CD4-positive, CD25-positive, alpha-beta regulatory T cell (primary cell): ENCODE results near the gene CAMK1D. TPM values are rescaled to one million over a fixed set of nuclear protein-coding genes. Genes with fewer than 3 reads are reported as not detected.

Source experiments
- ATAC-seq, 2 donors: fragments of 150-1000 bp; cut with Tn5 transposase; one replicate each; pipeline ENCODE4 v1.10.0; 2021; ENCODE audit warnings: low read depth in 2 of 2, moderate number of reproducible peaks in 2 of 2, moderate library complexity in 1 of 2
- DNase-seq, 3 donors: peaks; one replicate each; pipeline versions ENCODE4 v3.0.0 to v3.0.0-alpha.2; 2012 to 2022; ENCODE audit warnings: mixed read lengths in 1 of 3
- H3K27ac ChIP-seq: one replicate; pipeline ENCODE4 v1.7.0; 2013; ENCODE audit warnings: mild to moderate bottlenecking, low read length; ENCODE audit not compliant: insufficient read depth, poor library complexity, severe bottlenecking
- H3K27me3 ChIP-seq: one replicate; pipeline ENCODE4 v1.7.0; 2013; ENCODE audit warnings: low read length; ENCODE audit not compliant: control insufficient read depth, insufficient read depth
- H3K36me3 ChIP-seq: one replicate; pipeline ENCODE4 v1.7.0; 2013; ENCODE audit warnings: mild to moderate bottlenecking, low read length, moderate library complexity; ENCODE audit not compliant: control insufficient read depth, insufficient read depth
- H3K4me1 ChIP-seq: 2 replicates; pipeline ENCODE4 v1.7.0; 2013; ENCODE audit warnings: mild to moderate bottlenecking, low read length; ENCODE audit not compliant: insufficient read depth, control insufficient read depth, poor library complexity, severe bottlenecking
- H3K4me3 ChIP-seq: one replicate; pipeline ENCODE4 v1.7.0; 2013; ENCODE audit warnings: low read depth, mild to moderate bottlenecking, low read length, moderate library complexity
- H3K9me3 ChIP-seq, 2 experiments: 1 replicate in 1 of 2; 2 replicates in 1 of 2; pipeline ENCODE4 v1.7.0; 2013; ENCODE audit warnings: low read length in 2 of 2, mild to moderate bottlenecking in 1 of 2, moderate library complexity in 1 of 2; ENCODE audit not compliant: control insufficient read depth in 2 of 2
- H3K27ac Mint-ChIP-seq, 3 donors: one replicate each; pipeline ENCODE4 v1.8.0; 2020 to 2022; ENCODE audit warnings: mild to moderate bottlenecking in 3 of 3, mixed read lengths in 3 of 3, moderate library complexity in 2 of 3
- H3K27me3 Mint-ChIP-seq: one replicate; pipeline ENCODE4 v1.8.0; 2022; ENCODE audit warnings: mild to moderate bottlenecking, mixed read lengths
- H3K36me3 Mint-ChIP-seq: one replicate; pipeline ENCODE4 v1.8.0; 2020; ENCODE audit warnings: mixed read lengths
- H3K4me1 Mint-ChIP-seq, 4 donors: one replicate each; pipeline ENCODE4 v1.8.0; 2020 to 2022; ENCODE audit warnings: mixed read lengths in 4 of 4, mild to moderate bottlenecking in 1 of 4
- H3K4me3 Mint-ChIP-seq, 4 donors: one replicate each; pipeline ENCODE4 v1.8.0; 2020 to 2022; ENCODE audit warnings: mild to moderate bottlenecking in 4 of 4, mixed read lengths in 4 of 4, moderate library complexity in 3 of 4
- H3K9me3 Mint-ChIP-seq, 7 donors: one replicate each; pipeline ENCODE4 v1.8.0; 2020 to 2022; ENCODE audit warnings: mixed read lengths in 7 of 7, mild to moderate bottlenecking in 3 of 7, moderate library complexity in 2 of 7
- polyA plus RNA-seq, 4 donors: library from polyadenylated mRNA; unstranded; fragments of 300-500 nt; fragmentation: Illumina TruSeq; gene quantifications; one replicate each; pipeline ENCODE4 v1.2.3, GENCODE V29; 2021
- total RNA-seq: library from RNA; stranded (reverse); gene quantifications from one replicate; pipeline ENCODE4 v1.2.3, GENCODE V29; 2022

CAMK1D gene
- total and polyA plus RNA-seq, 5 donors from 2014 or later = 4.4 to 25.3 (median 5.2) TPM

GRCh38 chr10:12396567-12396966 lies 47.2 kb downstream of the CAMK1D start:
- Mint-ChIP-seq H3K4me1 (peaks cover 0 to 19% (median 12%) of the 10 kb centered on the region in 4 donors), H3K4me3 (no peak overlapping the region), H3K36me3 (peaks cover 3% of the 10 kb centered on the region), H3K27ac (peak overlapping the region in 1 of 3 donors; percentile 33), H3K9me3 (peaks cover 0 to 3% (median 0%) of the 10 kb centered on the region in 7 donors), H3K27me3 (no peaks in the 10 kb centered on the region)
- Histone ChIP-seq H3K36me3 (no peaks in the 10 kb centered on the region), H3K4me1 (no peaks in the 10 kb centered on the region), H3K9me3 (no peaks in the 10 kb centered on the region), H3K4me3 (no peak overlapping the region), H3K27me3 (no peaks in the 10 kb centered on the region), H3K27ac (no peak overlapping the region)
- ATAC-seq (no peak), DNase-seq (no peak)

- Histone ChIP-seq H3K36me3 (no peaks in the 10 kb centered on the region), H3K4me3 (no peak overlapping the region), H3K9me3 (no peaks in the 10 kb centered on the region), H3K4me1 (no peaks in the 10 kb centered on the region), H3K27ac (no peak overlapping the region), H3K27me3 (no peaks in the 10 kb centered on the region)
- Mint-ChIP-seq H3K27me3 (no peaks in the 10 kb centered on the region), H3K4me3 (no peak overlapping the region), H3K4me1 (peaks cover 0 to 17% (median 13%) of the 10 kb centered on the region in 4 donors), H3K9me3 (peaks cover 0 to 3% (median 0%) of the 10 kb centered on the region in 7 donors), H3K36me3 (peaks cover 3% of the 10 kb centered on the region), H3K27ac (peak overlapping the region in 1 of 3 donors; percentile 33)
- ATAC-seq = no peak
- DNase-seq = no peak
These were observed 48.0 kb downstream of the CAMK1D start for GRCh38 chr10:12397147-12397896.

GRCh38 chr10:12397941-12398340 lies 48.6 kb downstream of the CAMK1D start:
- DNase-seq (no peak), ATAC-seq (no peak)
- no peaks in the 10 kb centered on the region for H3K9me3 ChIP-seq
- H3K27ac ChIP-seq = no peak overlapping the region
- no peaks in the 10 kb centered on the region for H3K36me3 ChIP-seq
- H3K9me3 Mint-ChIP-seq = peaks cover 0 to 3% (median 0%) of the 10 kb centered on the region in 7 donors
- H3K27ac Mint-ChIP-seq = peak overlapping the region in 1 of 3 donors; percentile 33
- H3K27me3 Mint-ChIP-seq = no peaks in the 10 kb centered on the region
- H3K4me1 ChIP-seq = no peaks in the 10 kb centered on the region
- peaks cover 3% of the 10 kb centered on the region for H3K36me3 Mint-ChIP-seq
- no peak overlapping the region for H3K4me3 Mint-ChIP-seq
- no peaks in the 10 kb centered on the region for H3K27me3 ChIP-seq
- H3K4me1 Mint-ChIP-seq = peaks cover 0 to 21% (median 12%) of the 10 kb centered on the region in 4 donors
- no peak overlapping the region for H3K4me3 ChIP-seq

DNA sequence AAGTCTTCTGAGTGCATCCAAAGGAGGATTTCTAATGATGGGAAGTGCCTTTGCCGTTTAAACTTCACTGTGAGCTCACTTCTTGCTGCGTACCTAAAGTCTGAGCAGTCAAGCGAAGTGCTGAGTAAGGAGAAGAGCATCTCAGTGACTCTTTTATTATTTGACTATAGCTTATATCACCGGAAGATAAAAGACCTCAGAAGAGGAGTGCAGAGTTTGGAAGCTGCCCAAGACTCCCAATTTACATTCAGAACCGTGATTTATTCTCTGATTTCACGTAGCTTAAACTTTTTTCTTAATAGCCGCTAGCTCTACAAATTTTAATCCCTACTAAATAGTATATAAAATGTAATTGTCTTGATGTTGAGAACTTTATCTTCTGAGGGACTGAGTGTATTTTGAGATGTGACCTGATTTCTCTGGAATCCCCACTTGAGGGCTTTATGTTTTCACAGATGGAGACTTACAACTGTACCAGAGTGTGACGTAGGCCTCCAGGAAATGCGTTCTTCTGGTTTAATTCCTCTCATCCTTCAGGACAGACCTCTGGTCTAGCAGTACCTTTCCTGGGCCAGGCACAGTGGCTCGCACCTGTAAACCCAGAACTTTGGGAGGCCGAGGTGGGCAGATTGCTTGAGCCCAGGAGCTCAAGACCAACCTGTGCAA lies 51.1 kb downstream of the CAMK1D start:
- Histone ChIP-seq H3K4me1 (no peaks in the 10 kb centered on the region), H3K36me3 (no peaks in the 10 kb centered on the region), H3K27ac (no peak overlapping the region), H3K9me3 (no peaks in the 10 kb centered on the region), H3K27me3 (no peaks in the 10 kb centered on the region), H3K4me3 (no peak overlapping the region)
- ATAC-seq (no peak), DNase-seq (no peak)
- Mint-ChIP-seq H3K9me3 (peaks cover 0 to 3% (median 0%) of the 10 kb centered on the region in 7 donors), H3K27ac (no peak overlapping the region), H3K4me3 (no peak overlapping the region), H3K4me1 (peaks cover 0 to 23% (median 14%) of the 10 kb centered on the region in 4 donors), H3K36me3 (peaks cover 6% of the 10 kb centered on the region), H3K27me3 (no peaks in the 10 kb centered on the region)

DNA sequence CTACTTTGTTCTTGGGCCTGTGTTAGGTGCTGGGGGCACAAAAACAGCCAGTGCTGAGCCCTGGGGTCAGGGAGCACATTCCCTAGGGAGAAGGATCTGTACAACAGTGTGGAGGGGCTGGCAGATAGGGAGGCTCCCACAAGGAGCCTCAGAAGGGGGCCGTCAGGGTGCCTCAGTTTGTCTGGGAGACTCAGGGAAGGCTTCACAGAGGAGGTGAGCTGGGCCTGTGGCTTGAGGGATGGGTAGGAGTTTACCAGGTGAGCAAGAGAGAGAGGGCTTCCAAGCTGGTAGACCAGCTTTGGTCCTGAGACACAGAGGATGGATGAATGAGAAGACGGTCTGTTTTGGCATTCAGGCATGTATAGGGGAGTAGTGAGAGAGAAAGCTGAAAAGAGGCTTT lies 52.1 kb downstream of the CAMK1D start:
- no peaks in the 10 kb centered on the region for H3K36me3 ChIP-seq
- H3K4me1 ChIP-seq = no peaks in the 10 kb centered on the region
- Mint-ChIP-seq H3K27ac (peak overlapping the region in 2 of 3 donors; percentile 16 to 43), H3K27me3 (peaks cover 4% of the 10 kb centered on the region), H3K36me3 (peaks cover 14% of the 10 kb centered on the region), H3K4me1 (peaks cover 0 to 25% (median 11%) of the 10 kb centered on the region in 4 donors), H3K9me3 (peaks cover 0 to 3% (median 0%) of the 10 kb centered on the region in 7 donors), H3K4me3 (no peak overlapping the region)
- H3K9me3 ChIP-seq = no peaks in the 10 kb centered on the region
- no peak overlapping the region for H3K27ac ChIP-seq
- DNase-seq (no peak), ATAC-seq (no peak)
- no peak overlapping the region for H3K4me3 ChIP-seq
- no peaks in the 10 kb centered on the region for H3K27me3 ChIP-seq

- Mint-ChIP-seq H3K36me3 (peaks cover 23% of the 10 kb centered on the region), H3K9me3 (peaks cover 0 to 3% (median 0%) of the 10 kb centered on the region in 7 donors), H3K27me3 (peaks cover 4% of the 10 kb centered on the region), H3K4me1 (peaks cover 0 to 31% (median 13%) of the 10 kb centered on the region in 4 donors), H3K4me3 (no peak overlapping the region), H3K27ac (no peak overlapping the region)
- Histone ChIP-seq H3K27ac (no peak overlapping the region), H3K27me3 (no peaks in the 10 kb centered on the region), H3K4me3 (no peak overlapping the region), H3K4me1 (no peaks in the 10 kb centered on the region), H3K9me3 (no peaks in the 10 kb centered on the region), H3K36me3 (no peaks in the 10 kb centered on the region)
- DNase-seq (no peak), ATAC-seq (no peak)
These were observed 53.8 kb downstream of the CAMK1D start for GRCh38 chr10:12403119-12403518.

- H3K4me3 ChIP-seq = no peak overlapping the region
- no peak overlapping the region for H3K4me3 Mint-ChIP-seq
- no peak overlapping the region for H3K27ac ChIP-seq
- H3K27me3 ChIP-seq = no peaks in the 10 kb centered on the region
- no peaks in the 10 kb centered on the region for H3K9me3 Mint-ChIP-seq
- H3K27me3 Mint-ChIP-seq = peaks cover 4% of the 10 kb centered on the region
- H3K36me3 Mint-ChIP-seq = peaks cover 24% of the 10 kb centered on the region
- no peaks in the 10 kb centered on the region for H3K9me3 ChIP-seq
- no peak for DNase-seq
- peaks cover 5 to 31% (median 19%) of the 10 kb centered on the region in 4 donors for H3K4me1 Mint-ChIP-seq
- no peaks in the 10 kb centered on the region for H3K4me1 ChIP-seq
- no peak overlapping the region for H3K27ac Mint-ChIP-seq
- no peaks in the 10 kb centered on the region for H3K36me3 ChIP-seq
- ATAC-seq = peak in 1 of 2 donors; percentile 14
These were observed 56.3 kb downstream of the CAMK1D start for GRCh38 chr10:12405342-12406320.
